ENCODE results near the gene CYP3A7. TPM values are rescaled to one million over a fixed set of nuclear protein-coding genes. Genes with fewer than 3 reads are reported as not detected.

The CYP3A7 gene
- total and polyA plus RNA-seq, 2 of the 13 experiments (the other 11 are each of a cell fraction or from before 2014, with no cell fraction given), result 5.8 to 6.4 TPM

DNA sequence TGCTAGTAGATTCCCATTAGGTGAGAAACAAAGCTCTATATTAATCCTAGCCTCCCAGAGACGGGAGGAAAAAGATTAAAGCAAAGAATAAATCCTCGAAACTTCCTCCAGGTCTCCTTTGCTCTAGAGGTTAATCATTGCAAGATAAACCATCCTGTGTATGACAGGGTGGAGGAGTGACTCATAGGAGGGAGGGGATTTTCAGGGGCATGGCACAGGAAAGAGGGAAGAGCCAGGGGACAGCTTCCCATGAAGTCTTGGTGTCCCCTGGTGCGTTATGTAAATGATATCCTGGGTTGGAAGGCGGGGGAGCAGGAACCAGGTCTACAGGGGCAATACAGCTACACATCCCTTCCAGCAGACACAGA, 56.0 kb downstream of the CYP3A7 start (continued):
- no peak for TF ChIP-seq CAMTA2 (CRISPR knock-in tag; IDR thresholded peaks at IDR 0.05; ENCODE audit: borderline replicate concordance)
- TF ChIP-seq EEA1 (CRISPR knock-in tag; IDR thresholded peaks at IDR 0.05; ENCODE audit: borderline replicate concordance), result no peak
- TF ChIP-seq KIAA2018 (CRISPR knock-in tag; IDR thresholded peaks at IDR 0.05; ENCODE audit: borderline replicate concordance), result no peak
- TF ChIP-seq ZNF891 (CRISPR knock-in tag; IDR thresholded peaks at IDR 0.05), result no peak
- TF ChIP-seq, protein P1, sequence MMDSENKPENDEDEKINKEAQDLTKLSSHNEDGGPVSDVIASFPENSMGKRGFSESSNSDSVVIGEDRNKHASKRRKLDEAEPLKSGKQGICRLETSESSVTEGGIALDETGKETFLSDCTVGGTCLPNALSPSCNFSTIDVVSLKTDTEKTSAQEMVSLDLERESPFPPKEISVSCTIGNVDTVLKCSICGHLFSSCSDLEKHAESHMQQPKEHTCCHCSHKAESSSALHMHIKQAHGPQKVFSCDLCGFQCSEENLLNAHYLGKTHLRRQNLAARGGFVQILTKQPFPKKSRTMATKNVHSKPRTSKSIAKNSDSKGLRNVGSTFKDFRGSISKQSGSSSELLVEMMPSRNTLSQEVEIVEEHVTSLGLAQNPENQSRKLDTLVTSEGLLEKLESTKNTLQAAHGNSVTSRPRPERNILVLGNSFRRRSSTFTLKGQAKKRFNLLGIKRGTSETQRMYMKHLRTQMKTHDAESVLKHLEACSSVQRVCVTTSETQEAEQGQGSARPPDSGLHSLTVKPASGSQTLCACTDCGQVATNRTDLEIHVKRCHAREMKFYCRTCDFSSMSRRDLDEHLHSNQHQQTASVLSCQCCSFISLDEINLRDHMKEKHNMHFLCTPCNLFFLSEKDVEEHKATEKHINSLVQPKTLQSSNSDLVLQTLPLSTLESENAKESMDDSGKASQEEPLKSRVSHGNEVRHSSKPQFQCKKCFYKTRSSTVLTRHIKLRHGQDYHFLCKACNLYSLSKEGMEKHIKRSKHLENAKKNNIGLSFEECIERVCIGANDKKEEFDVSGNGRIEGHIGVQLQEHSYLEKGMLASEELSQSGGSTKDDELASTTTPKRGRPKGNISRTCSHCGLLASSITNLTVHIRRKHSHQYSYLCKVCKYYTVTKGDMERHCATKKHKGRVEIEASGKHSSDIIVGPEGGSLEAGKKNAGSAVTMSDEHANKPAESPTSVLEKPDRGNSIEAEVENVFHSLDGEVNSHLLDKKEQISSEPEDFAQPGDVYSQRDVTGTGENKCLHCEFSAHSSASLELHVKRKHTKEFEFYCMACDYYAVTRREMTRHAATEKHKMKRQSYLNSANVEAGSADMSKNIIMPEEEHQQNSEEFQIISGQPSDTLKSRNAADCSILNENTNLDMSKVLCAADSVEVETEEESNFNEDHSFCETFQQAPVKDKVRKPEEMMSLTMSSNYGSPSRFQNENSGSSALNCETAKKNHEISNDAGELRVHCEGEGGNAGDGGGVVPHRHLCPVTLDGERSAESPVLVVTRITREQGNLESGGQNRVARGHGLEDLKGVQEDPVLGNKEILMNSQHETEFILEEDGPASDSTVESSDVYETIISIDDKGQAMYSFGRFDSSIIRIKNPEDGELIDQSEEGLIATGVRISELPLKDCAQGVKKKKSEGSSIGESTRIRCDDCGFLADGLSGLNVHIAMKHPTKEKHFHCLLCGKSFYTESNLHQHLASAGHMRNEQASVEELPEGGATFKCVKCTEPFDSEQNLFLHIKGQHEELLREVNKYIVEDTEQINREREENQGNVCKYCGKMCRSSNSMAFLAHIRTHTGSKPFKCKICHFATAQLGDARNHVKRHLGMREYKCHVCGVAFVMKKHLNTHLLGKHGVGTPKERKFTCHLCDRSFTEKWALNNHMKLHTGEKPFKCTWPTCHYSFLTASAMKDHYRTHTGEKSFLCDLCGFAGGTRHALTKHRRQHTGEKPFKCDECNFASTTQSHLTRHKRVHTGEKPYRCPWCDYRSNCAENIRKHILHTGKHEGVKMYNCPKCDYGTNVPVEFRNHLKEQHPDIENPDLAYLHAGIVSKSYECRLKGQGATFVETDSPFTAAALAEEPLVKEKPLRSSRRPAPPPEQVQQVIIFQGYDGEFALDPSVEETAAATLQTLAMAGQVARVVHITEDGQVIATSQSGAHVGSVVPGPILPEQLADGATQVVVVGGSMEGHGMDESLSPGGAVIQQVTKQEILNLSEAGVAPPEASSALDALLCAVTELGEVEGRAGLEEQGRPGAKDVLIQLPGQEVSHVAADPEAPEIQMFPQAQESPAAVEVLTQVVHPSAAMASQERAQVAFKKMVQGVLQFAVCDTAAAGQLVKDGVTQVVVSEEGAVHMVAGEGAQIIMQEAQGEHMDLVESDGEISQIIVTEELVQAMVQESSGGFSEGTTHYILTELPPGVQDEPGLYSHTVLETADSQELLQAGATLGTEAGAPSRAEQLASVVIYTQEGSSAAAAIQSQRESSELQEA (CRISPR knock-in tag; IDR thresholded peaks at IDR 0.05; ENCODE audit: not compliant biosample characterization), result no peak
- TF ChIP-seq BORCS8-MEF2B (CRISPR knock-in tag; IDR thresholded peaks at IDR 0.05), result no peak
- TF ChIP-seq, protein P2, sequence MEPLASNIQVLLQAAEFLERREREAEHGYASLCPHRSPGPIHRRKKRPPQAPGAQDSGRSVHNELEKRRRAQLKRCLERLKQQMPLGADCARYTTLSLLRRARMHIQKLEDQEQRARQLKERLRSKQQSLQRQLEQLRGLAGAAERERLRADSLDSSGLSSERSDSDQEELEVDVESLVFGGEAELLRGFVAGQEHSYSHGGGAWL (CRISPR knock-in tag; IDR thresholded peaks at IDR 0.05), result no peak
- no peak for TF ChIP-seq ELF1 (CRISPR knock-in tag; IDR thresholded peaks at IDR 0.05)
- no peak for TF ChIP-seq E2F2 (CRISPR knock-in tag; IDR thresholded peaks at IDR 0.05; ENCODE audit: borderline replicate concordance)
- TF ChIP-seq SNAI1 (CRISPR knock-in tag; IDR thresholded peaks at IDR 0.05; ENCODE audit: borderline replicate concordance), result no peak
- TF ChIP-seq ZNF782 (CRISPR knock-in tag; IDR thresholded peaks at IDR 0.05; ENCODE audit: borderline replicate concordance), result no peak
- TF ChIP-seq ZNF672 (CRISPR knock-in tag; IDR thresholded peaks at IDR 0.05), result no peak
